Esophagus squamous epithelium (tissue), 5 donors: ENCODE results near the gene ANKS1B. TPM values are rescaled to one million over a fixed set of nuclear protein-coding genes. Genes with fewer than 3 reads are reported as not detected.

Source experiments
- DNase-seq: peaks from one replicate; lab custom pipeline; 2025; lab: John Stamatoyannopoulos, UW
- H3K27ac ChIP-seq, 4 donors: fragments of 200-600 bp; sonication (generic); one replicate each; pipeline ENCODE4 v1.5.1; 2016 to 2019; ENCODE audit warnings: mild to moderate bottlenecking in 1 of 4
- H3K27me3 ChIP-seq, 4 donors: fragments of 200-600 bp; sonication (generic); 1 replicate in 3 of 4; 2 replicates in 1 of 4; pipeline versions ENCODE4 v1.5.1 to v1.6.0; 2017 to 2021; ENCODE audit warnings: antibody characterized with exemption in 1 of 4
- H3K36me3 ChIP-seq, 3 donors: fragments of 200-600 bp; sonication (generic); one replicate each; pipeline ENCODE4 v1.5.1; 2016 to 2019
- H3K4me1 ChIP-seq, 3 donors: fragments of 200-600 bp; sonication (generic); one replicate each; pipeline ENCODE4 v1.5.1; 2017 to 2019
- H3K4me3 ChIP-seq, 4 donors: fragments of 200-600 bp; sonication (generic); 1 replicate in 3 of 4; 2 replicates in 1 of 4; pipeline ENCODE4 v1.5.1; 2016 to 2019; ENCODE audit warnings: mild to moderate bottlenecking in 2 of 4, moderate library complexity in 1 of 4
- H3K9me3 ChIP-seq, 3 donors: fragments of 200-600 bp; sonication (generic); one replicate each; pipeline ENCODE4 v1.5.1; 2016 to 2019
- CTCF ChIP-seq, 6 experiments: fragments of 450-650 bp in 4 of 6; fragments of 200-600 bp in 2 of 6; sonication (generic) in 2 of 6; IDR thresholded peaks; one replicate each; pipeline ENCODE4 v1.5.1; 2016 to 2019; ENCODE audit warnings: antibody characterized with exemption in 6 of 6, mild to moderate bottlenecking in 4 of 6, moderate library complexity in 4 of 6
- POLR2A ChIP-seq, 4 donors: fragments of 450-650 bp; IDR thresholded peaks; one replicate each; pipeline ENCODE4 v1.6.1; 2017; ENCODE audit warnings: antibody characterized with exemption in 4 of 4, mild to moderate bottlenecking in 4 of 4, moderate library complexity in 3 of 4
- WGBS, 2 donors: methylation state at CpG; one replicate each; pipeline ENCODE4 v1.1.5; 2018; 5-methylcytosine and 5-hydroxymethylcytosine counted together
- intact Hi-C: fragments of 100-400 bp; cut with DNase I; formaldehyde crosslinking; loops from one replicate; pipeline ENCODE4 v1.15.0; 2022
- total RNA-seq, 4 donors: library from RNA; depleted of rRNA; stranded (reverse); fragments of >200 nt; gene quantifications; one replicate each; pipeline ENCODE4 v1.1.0, GENCODE V29; 2016
- donor health status: DM: yes; HTN: yes; CAD: no.

Gene ANKS1B
- total RNA-seq, 4 donors from 2014 or later: 1.6 to 15.8 (median 8.1) TPM

- Histone ChIP-seq H3K4me3 (no peak overlapping the region), H3K36me3 (no peaks in the 10 kb centered on the region), H3K9me3 (no peaks in the 10 kb centered on the region), H3K27ac (no peak overlapping the region), H3K27me3 (no peaks in the 10 kb centered on the region), H3K4me1 (peaks cover 0 to 12% (median 0%) of the 10 kb centered on the region in 3 donors)
- no peak for DNase-seq
- intact Hi-C loops: no loop called here
- TF ChIP-seq POLR2A (IDR thresholded peaks at IDR 0.05) (no peak), CTCF (IDR thresholded peaks at IDR 0.05) (no peak)
- WGBS, 2 donors: 74 to 88% methylated on average over 1 of the region's 1 CpG
Measured at GRCh38 chr12:99284161-99284560, 700.6 kb downstream of the ANKS1B start.

- no peak overlapping the region for H3K4me3 ChIP-seq
- no peak overlapping the region for H3K27ac ChIP-seq
- DNase-seq: no peak
- H3K4me1 ChIP-seq: peaks cover 0 to 12% (median 0%) of the 10 kb centered on the region in 3 donors
- H3K9me3 ChIP-seq: no peaks in the 10 kb centered on the region
- TF ChIP-seq POLR2A (IDR thresholded peaks at IDR 0.05) (no peak), CTCF (IDR thresholded peaks at IDR 0.05) (no peak)
- intact Hi-C loops: no loop called here
- no peaks in the 10 kb centered on the region for H3K36me3 ChIP-seq
- WGBS, 2 donors: 55 to 75% methylated on average over 5 of the region's 5 CpGs
- H3K27me3 ChIP-seq: no peaks in the 10 kb centered on the region
Measured at GRCh38 chr12:99282624-99283023, 702.1 kb downstream of the ANKS1B start.

- WGBS, 2 donors: 89 to 100% methylated on average over 1 of the region's 1 CpG
- Histone ChIP-seq H3K4me3 (no peak overlapping the region), H3K36me3 (no peaks in the 10 kb centered on the region), H3K4me1 (peaks cover 0 to 12% (median 0%) of the 10 kb centered on the region in 3 donors), H3K27me3 (no peaks in the 10 kb centered on the region), H3K9me3 (no peaks in the 10 kb centered on the region), H3K27ac (no peak overlapping the region)
- TF ChIP-seq CTCF (IDR thresholded peaks at IDR 0.05) (no peak), POLR2A (IDR thresholded peaks at IDR 0.05) (no peak)
- intact Hi-C loops: no loop called here
- no peak for DNase-seq
Measured at GRCh38 chr12:99282086-99282485, 702.6 kb downstream of the ANKS1B start.

GRCh38 chr12:99281277-99281676 lies 703.5 kb downstream of the ANKS1B start:
- no peaks in the 10 kb centered on the region for H3K36me3 ChIP-seq
- H3K9me3 ChIP-seq: no peaks in the 10 kb centered on the region
- no peak for TF ChIP-seq POLR2A (IDR thresholded peaks at IDR 0.05)
- TF ChIP-seq CTCF (IDR thresholded peaks at IDR 0.05): no peak
- H3K4me3 ChIP-seq: no peak overlapping the region
- no peak for DNase-seq
- WGBS, 2 donors: 21 to 34% methylated on average over 2 of the region's 2 CpGs
- no peaks in the 10 kb centered on the region for H3K27me3 ChIP-seq
- H3K4me1 ChIP-seq: peaks cover 0 to 12% (median 0%) of the 10 kb centered on the region in 3 donors
- intact Hi-C loops: no loop called here
- no peak overlapping the region for H3K27ac ChIP-seq

- no peak overlapping the region for H3K4me3 ChIP-seq
- no peaks in the 10 kb centered on the region for H3K27me3 ChIP-seq
- H3K36me3 ChIP-seq: no peaks in the 10 kb centered on the region
- no peak overlapping the region for H3K27ac ChIP-seq
- DNase-seq: no peak
- WGBS, 2 donors: 48 to 65% methylated on average over 2 of the region's 2 CpGs
- intact Hi-C loops: no loop called here
- H3K4me1 ChIP-seq: peaks cover 0 to 4% (median 0%) of the 10 kb centered on the region in 3 donors
- no peaks in the 10 kb centered on the region for H3K9me3 ChIP-seq
- TF ChIP-seq POLR2A (IDR thresholded peaks at IDR 0.05) (no peak), CTCF (IDR thresholded peaks at IDR 0.05) (no peak)
Measured at GRCh38 chr12:99278899-99279298, 705.8 kb downstream of the ANKS1B start.
